HepG2 (cell line): ENCODE results near the gene TANC2.

Experiments
- ATF1 ChIP-seq: IDR thresholded peaks from 2 replicates; pipeline ENCODE4 v1.6.1; 2016; ENCODE audit warnings: mild to moderate bottlenecking, control low read depth
- EZH2 ChIP-seq: conservative IDR thresholded peaks from 2 replicates; pipeline ENCODE4 v1.6.1; 2012; ENCODE audit warnings: mild to moderate bottlenecking, low read depth, low read length, moderate library complexity
- GABPA ChIP-seq, 2 experiments: IDR thresholded peaks; 2 replicates each; pipeline ENCODE4 v1.6.1; 2011 to 2016; ENCODE audit warnings: low read depth in 2 of 2, low read length in 1 of 2, missing biosample characterization in 1 of 2, missing genetic modification characterization in 1 of 2
- GPBP1L1 ChIP-seq: sonication (generic); formaldehyde crosslinking; IDR thresholded peaks from 2 replicates; pipeline ENCODE4 v1.5.0; 2020; ENCODE audit warnings: mild to moderate bottlenecking, missing genetic modification reagents
- KDM1A ChIP-seq: IDR thresholded peaks from 2 replicates; pipeline ENCODE4 v1.6.1; 2016; ENCODE audit warnings: missing compliant biosample characterization
- POLR2AphosphoS5 ChIP-seq: IDR thresholded peaks from 2 replicates; pipeline ENCODE4 v1.6.1; 2012; ENCODE audit warnings: low read depth, low read length
- RAD21 ChIP-seq: fragments of 450-650 bp; formaldehyde crosslinking; IDR thresholded peaks from 2 replicates; pipeline ENCODE4 v1.5.0; 2020; ENCODE audit warnings: mild to moderate bottlenecking
- SKIL ChIP-seq: sonication (generic); formaldehyde crosslinking; IDR thresholded peaks from 2 replicates; pipeline ENCODE4 v1.8.0; 2022; ENCODE audit warnings: missing genetic modification reagents, mild to moderate bottlenecking, moderate library complexity, borderline replicate concordance
- SMAD3 ChIP-seq: sonication (generic); formaldehyde crosslinking; IDR thresholded peaks from 2 replicates; pipeline ENCODE4 v1.4.0; 2020; ENCODE audit warnings: missing genetic modification reagents
- STAG1 ChIP-seq: sonication (generic); formaldehyde crosslinking; IDR thresholded peaks from 2 replicates; pipeline ENCODE4 v1.4.0; 2020; ENCODE audit warnings: missing genetic modification reagents
- U2AF2 ChIP-seq: fragments of 200-400 bp; formaldehyde crosslinking; IDR thresholded peaks from 2 replicates; pipeline ENCODE4 v1.6.1; 2017; ENCODE audit warnings: low read depth, mild to moderate bottlenecking, low read length
- ZNF121 ChIP-seq: sonication (generic); formaldehyde crosslinking; IDR thresholded peaks from 2 replicates; pipeline ENCODE4 v1.5.0; 2020; ENCODE audit warnings: mild to moderate bottlenecking, missing genetic modification reagents
- TF ChIP-seq, protein P1 (sequence below): sonication (generic); formaldehyde crosslinking; IDR thresholded peaks from 2 replicates; pipeline ENCODE4 v1.5.0; 2020; ENCODE audit warnings: mild to moderate bottlenecking, missing genetic modification reagents, moderate library complexity
- TF ChIP-seq, protein P2 (sequence below): IDR thresholded peaks from 2 replicates; pipeline ENCODE4 v1.6.1; 2016; ENCODE audit warnings: low read depth, control low read depth

- no peak for TF ChIP-seq EZH2
- no peak for TF ChIP-seq U2AF2
- no peak for TF ChIP-seq POLR2AphosphoS5
- TF ChIP-seq, protein P1, sequence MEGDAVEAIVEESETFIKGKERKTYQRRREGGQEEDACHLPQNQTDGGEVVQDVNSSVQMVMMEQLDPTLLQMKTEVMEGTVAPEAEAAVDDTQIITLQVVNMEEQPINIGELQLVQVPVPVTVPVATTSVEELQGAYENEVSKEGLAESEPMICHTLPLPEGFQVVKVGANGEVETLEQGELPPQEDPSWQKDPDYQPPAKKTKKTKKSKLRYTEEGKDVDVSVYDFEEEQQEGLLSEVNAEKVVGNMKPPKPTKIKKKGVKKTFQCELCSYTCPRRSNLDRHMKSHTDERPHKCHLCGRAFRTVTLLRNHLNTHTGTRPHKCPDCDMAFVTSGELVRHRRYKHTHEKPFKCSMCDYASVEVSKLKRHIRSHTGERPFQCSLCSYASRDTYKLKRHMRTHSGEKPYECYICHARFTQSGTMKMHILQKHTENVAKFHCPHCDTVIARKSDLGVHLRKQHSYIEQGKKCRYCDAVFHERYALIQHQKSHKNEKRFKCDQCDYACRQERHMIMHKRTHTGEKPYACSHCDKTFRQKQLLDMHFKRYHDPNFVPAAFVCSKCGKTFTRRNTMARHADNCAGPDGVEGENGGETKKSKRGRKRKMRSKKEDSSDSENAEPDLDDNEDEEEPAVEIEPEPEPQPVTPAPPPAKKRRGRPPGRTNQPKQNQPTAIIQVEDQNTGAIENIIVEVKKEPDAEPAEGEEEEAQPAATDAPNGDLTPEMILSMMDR (CRISPR knock-in tag): no peak
- TF ChIP-seq SKIL (CRISPR knock-in tag): no peak
- no peak for TF ChIP-seq STAG1 (CRISPR knock-in tag)
- TF ChIP-seq GABPA (IDR thresholded peaks at IDR 0.05; ENCODE audit: low read depth, low read length): no peak
- no peak for TF ChIP-seq GABPA (CRISPR knock-in tag; IDR thresholded peaks at IDR 0.05; ENCODE audit: low read depth)
- TF ChIP-seq SMAD3 (CRISPR knock-in tag): no peak
- no peak for TF ChIP-seq GPBP1L1 (CRISPR knock-in tag)
- no peak for TF ChIP-seq RAD21 (CRISPR knock-in tag)
- no peak for TF ChIP-seq ZNF121
- no peak for TF ChIP-seq ATF1 (CRISPR knock-in tag)
- TF ChIP-seq, protein P2, sequence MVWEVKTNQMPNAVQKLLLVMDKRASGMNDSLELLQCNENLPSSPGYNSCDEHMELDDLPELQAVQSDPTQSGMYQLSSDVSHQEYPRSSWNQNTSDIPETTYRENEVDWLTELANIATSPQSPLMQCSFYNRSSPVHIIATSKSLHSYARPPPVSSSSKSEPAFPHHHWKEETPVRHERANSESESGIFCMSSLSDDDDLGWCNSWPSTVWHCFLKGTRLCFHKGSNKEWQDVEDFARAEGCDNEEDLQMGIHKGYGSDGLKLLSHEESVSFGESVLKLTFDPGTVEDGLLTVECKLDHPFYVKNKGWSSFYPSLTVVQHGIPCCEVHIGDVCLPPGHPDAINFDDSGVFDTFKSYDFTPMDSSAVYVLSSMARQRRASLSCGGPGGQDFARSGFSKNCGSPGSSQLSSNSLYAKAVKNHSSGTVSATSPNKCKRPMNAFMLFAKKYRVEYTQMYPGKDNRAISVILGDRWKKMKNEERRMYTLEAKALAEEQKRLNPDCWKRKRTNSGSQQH (CRISPR knock-in tag): no peak
- no peak for TF ChIP-seq KDM1A (CRISPR knock-in tag)
Measured at GRCh38 chr17:63001689-63002394, 35.8 kb downstream of the TANC2 start.
